CD14-positive monocyte (primary cell): ENCODE measurements around the gene PARP8. TPM values are rescaled to one million over a fixed set of nuclear protein-coding genes. Genes with fewer than 3 reads are reported as not detected.

Experiments used
- DNase-seq, 3 donors: peaks; one replicate each; pipeline ENCODE4 v3.0.0-alpha.2; 2011 to 2022
- H2AFZ ChIP-seq: 2 replicates; pipeline ENCODE4 v1.6.0; 2012; ENCODE audit warnings: mild to moderate bottlenecking, low read depth, low read length, inconsistent platforms; ENCODE audit not compliant: insufficient read depth, poor library complexity, severe bottlenecking
- H3K27ac ChIP-seq, 2 donors: 1 replicate in 1 of 2; 2 replicates in 1 of 2; pipeline ENCODE4 v1.5.1; 2012 to 2013; ENCODE audit warnings: low read length in 2 of 2, control low read depth in 1 of 2, inconsistent platforms in 1 of 2, low read depth in 1 of 2, mild to moderate bottlenecking in 1 of 2
- H3K27me3 ChIP-seq, 2 donors: one replicate each; pipeline versions ENCODE4 v1.6.0 to v1.6.1; 2011 to 2013; ENCODE audit warnings: low read length in 2 of 2; ENCODE audit not compliant: control insufficient read depth in 2 of 2, insufficient read depth in 2 of 2
- H3K36me3 ChIP-seq, 2 donors: replicated peaks in 1 of 2; 1 replicate in 1 of 2; 2 replicates in 1 of 2; pipeline versions ENCODE4 v1.5.1 to v1.6.1; 2012 to 2013; ENCODE audit warnings: low read length in 2 of 2, control low read depth in 1 of 2, inconsistent platforms in 1 of 2, mild to moderate bottlenecking in 1 of 2; ENCODE audit not compliant: insufficient read depth in 2 of 2, control insufficient read depth in 1 of 2
- H3K4me1 ChIP-seq, 2 donors: 1 replicate in 1 of 2; 2 replicates in 1 of 2; pipeline versions ENCODE4 v1.5.1 to v1.6.1; 2012 to 2013; ENCODE audit warnings: low read length in 2 of 2, control low read depth in 1 of 2, inconsistent platforms in 1 of 2, mild to moderate bottlenecking in 1 of 2, moderate library complexity in 1 of 2; ENCODE audit not compliant: insufficient read depth in 2 of 2, control insufficient read depth in 1 of 2
- H3K4me2 ChIP-seq: replicated peaks from 2 replicates; pipeline ENCODE3; 2012; ENCODE audit warnings: low read length, moderate library complexity, mild to moderate bottlenecking; ENCODE audit not compliant: poor library complexity, severe bottlenecking; ENCODE audit errors: extremely low read depth
- H3K4me3 ChIP-seq, 3 experiments: fragments of 200-600 bp in 1 of 3; sonication (generic) in 1 of 3; replicated peaks in 1 of 3; 1 replicate in 2 of 3; 2 replicates in 1 of 3; pipeline ENCODE4 v1.5.1; 2011 to 2013; ENCODE audit warnings: low read length in 3 of 3, mild to moderate bottlenecking in 3 of 3, control low read depth in 2 of 3, low read depth in 2 of 3, inconsistent platforms in 1 of 3, moderate library complexity in 1 of 3
- H3K79me2 ChIP-seq: 2 replicates; pipeline ENCODE4 v1.6.0; 2012; ENCODE audit warnings: mild to moderate bottlenecking, control low read depth, inconsistent platforms, low read length, moderate library complexity; ENCODE audit not compliant: insufficient read depth
- H3K9ac ChIP-seq: 2 replicates; pipeline ENCODE4 v1.6.0; 2017; ENCODE audit warnings: low read length, mild to moderate bottlenecking; ENCODE audit not compliant: insufficient read depth, poor library complexity, severe bottlenecking
- H3K9me3 ChIP-seq, 2 donors: replicated peaks in 1 of 2; 1 replicate in 1 of 2; 2 replicates in 1 of 2; pipeline versions ENCODE4 v1.5.1 to v1.6.1; 2012 to 2013; ENCODE audit warnings: low read length in 2 of 2, control low read depth in 1 of 2; ENCODE audit not compliant: control insufficient read depth in 1 of 2, insufficient read depth in 1 of 2
- H4K20me1 ChIP-seq: 2 replicates; pipeline ENCODE4 v1.6.0; 2012; ENCODE audit warnings: mild to moderate bottlenecking, low read length, control low read depth, moderate library complexity; ENCODE audit not compliant: insufficient read depth
- H3K27ac Mint-ChIP-seq, 7 donors: one replicate each; pipeline ENCODE4 v1.8.0; 2020; ENCODE audit warnings: mild to moderate bottlenecking in 7 of 7, mixed read lengths in 7 of 7, moderate library complexity in 6 of 7, inconsistent platforms in 2 of 7
- H3K27me3 Mint-ChIP-seq, 3 donors: one replicate each; pipeline ENCODE4 v1.8.0; 2021 to 2022; ENCODE audit warnings: low read depth in 3 of 3, mild to moderate bottlenecking in 3 of 3, mixed read lengths in 3 of 3, moderate library complexity in 3 of 3, inconsistent platforms in 1 of 3
- H3K36me3 Mint-ChIP-seq, 2 donors: one replicate each; pipeline ENCODE4 v1.8.0; 2020; ENCODE audit warnings: mixed read lengths in 2 of 2, inconsistent platforms in 1 of 2, mild to moderate bottlenecking in 1 of 2
- H3K4me1 Mint-ChIP-seq: one replicate; pipeline ENCODE4 v1.8.0; 2020; ENCODE audit warnings: mild to moderate bottlenecking, mixed read lengths
- H3K4me3 Mint-ChIP-seq, 2 donors: one replicate each; pipeline ENCODE4 v1.8.0; 2020; ENCODE audit warnings: mild to moderate bottlenecking in 2 of 2, mixed read lengths in 2 of 2, moderate library complexity in 1 of 2
- H3K9me3 Mint-ChIP-seq, 7 donors: one replicate each; pipeline ENCODE4 v1.8.0; 2020 to 2022; ENCODE audit warnings: mixed read lengths in 7 of 7, mild to moderate bottlenecking in 6 of 7, moderate library complexity in 6 of 7, inconsistent platforms in 2 of 7
- WGBS: methylation state at CpG from one replicate; pipeline ENCODE4 v1.1.5; 2013; ENCODE audit warnings: missing lambda C conversion rate; ENCODE audit not compliant: insufficient coverage; 5-methylcytosine and 5-hydroxymethylcytosine counted together
- intact Hi-C, 2 donors: fragments of 100-400 bp; cut with micrococcal nuclease; formaldehyde crosslinking; loops; one replicate each; pipeline versions ENCODE4 v1.15.0 to v1.15.1; 2023
- polyA plus RNA-seq, 3 donors: library from polyadenylated mRNA; depleted of rRNA in 1 of 3; unstranded in 2 of 3; stranded (reverse) in 1 of 3; fragments of 300-500 nt in 2 of 3; fragments of >200 nt in 1 of 3; fragmentation: Illumina TruSeq in 2 of 3; gene quantifications; 1 replicate in 2 of 3; 2 replicates in 1 of 3; pipeline ENCODE4 v1.2.3, GENCODE V29; 2012 to 2021
- TF ChIP-seq, protein P1 (sequence below): fragments of 200-600 bp; IDR thresholded peaks from one replicate; pipeline ENCODE4 v1.8.0; 2022; ENCODE audit warnings: antibody characterized with exemption, mild to moderate bottlenecking

Gene PARP8
- polyA plus RNA-seq, 3 donors: 27.5 to 170 (median 40.6) TPM

DNA sequence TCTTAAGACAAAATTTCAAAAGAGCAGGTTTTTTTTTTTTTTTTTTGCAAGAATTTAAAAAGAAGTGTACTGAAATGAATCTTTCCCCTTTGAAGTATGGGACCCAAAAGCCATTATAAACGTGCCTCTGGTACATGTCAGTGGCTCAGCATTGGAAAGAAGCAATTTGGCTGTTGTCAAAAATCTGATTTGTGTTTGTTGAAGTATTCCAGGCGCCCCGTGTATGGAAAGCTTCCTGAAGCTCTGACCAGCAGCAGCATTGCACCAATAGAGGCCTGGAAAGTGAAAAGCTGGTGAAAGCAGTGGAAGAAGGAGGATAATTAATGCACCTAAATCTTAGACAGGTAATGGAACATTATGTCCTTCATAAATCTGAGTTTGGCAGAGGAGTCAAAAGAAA lies 215.0 kb downstream of the PARP8 start:
- no peaks in the 10 kb centered on the region for H3K79me2 ChIP-seq
- no peak overlapping the region for H3K27ac Mint-ChIP-seq
- H3K4me3 ChIP-seq: no peak overlapping the region
- no peak overlapping the region for H3K4me2 ChIP-seq
- intact Hi-C loops: no loop called here
- H3K4me1 ChIP-seq: no peaks in the 10 kb centered on the region
- H3K36me3 ChIP-seq: no peaks in the 10 kb centered on the region
- WGBS: 76% methylated on average over 3 of the region's 3 CpGs
- H3K9me3 ChIP-seq: no peaks in the 10 kb centered on the region
- H3K4me3 Mint-ChIP-seq: no peak overlapping the region
- H3K27me3 ChIP-seq: no peaks in the 10 kb centered on the region
- no peak for DNase-seq
- H2AFZ ChIP-seq: no peak overlapping the region
- H3K27ac ChIP-seq: no peak overlapping the region
- H3K36me3 Mint-ChIP-seq: no peaks in the 10 kb centered on the region
- no peaks in the 10 kb centered on the region for H4K20me1 ChIP-seq
- no peak overlapping the region for H3K9ac ChIP-seq
- peaks cover 6 to 9% (median 8%) of the 10 kb centered on the region in 3 donors for H3K27me3 Mint-ChIP-seq
- H3K9me3 Mint-ChIP-seq: peaks cover 0 to 15% (median 5%) of the 10 kb centered on the region in 7 donors
- TF ChIP-seq, protein P1, sequence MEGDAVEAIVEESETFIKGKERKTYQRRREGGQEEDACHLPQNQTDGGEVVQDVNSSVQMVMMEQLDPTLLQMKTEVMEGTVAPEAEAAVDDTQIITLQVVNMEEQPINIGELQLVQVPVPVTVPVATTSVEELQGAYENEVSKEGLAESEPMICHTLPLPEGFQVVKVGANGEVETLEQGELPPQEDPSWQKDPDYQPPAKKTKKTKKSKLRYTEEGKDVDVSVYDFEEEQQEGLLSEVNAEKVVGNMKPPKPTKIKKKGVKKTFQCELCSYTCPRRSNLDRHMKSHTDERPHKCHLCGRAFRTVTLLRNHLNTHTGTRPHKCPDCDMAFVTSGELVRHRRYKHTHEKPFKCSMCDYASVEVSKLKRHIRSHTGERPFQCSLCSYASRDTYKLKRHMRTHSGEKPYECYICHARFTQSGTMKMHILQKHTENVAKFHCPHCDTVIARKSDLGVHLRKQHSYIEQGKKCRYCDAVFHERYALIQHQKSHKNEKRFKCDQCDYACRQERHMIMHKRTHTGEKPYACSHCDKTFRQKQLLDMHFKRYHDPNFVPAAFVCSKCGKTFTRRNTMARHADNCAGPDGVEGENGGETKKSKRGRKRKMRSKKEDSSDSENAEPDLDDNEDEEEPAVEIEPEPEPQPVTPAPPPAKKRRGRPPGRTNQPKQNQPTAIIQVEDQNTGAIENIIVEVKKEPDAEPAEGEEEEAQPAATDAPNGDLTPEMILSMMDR: no peak
- H3K4me1 Mint-ChIP-seq: no peaks in the 10 kb centered on the region

DNA sequence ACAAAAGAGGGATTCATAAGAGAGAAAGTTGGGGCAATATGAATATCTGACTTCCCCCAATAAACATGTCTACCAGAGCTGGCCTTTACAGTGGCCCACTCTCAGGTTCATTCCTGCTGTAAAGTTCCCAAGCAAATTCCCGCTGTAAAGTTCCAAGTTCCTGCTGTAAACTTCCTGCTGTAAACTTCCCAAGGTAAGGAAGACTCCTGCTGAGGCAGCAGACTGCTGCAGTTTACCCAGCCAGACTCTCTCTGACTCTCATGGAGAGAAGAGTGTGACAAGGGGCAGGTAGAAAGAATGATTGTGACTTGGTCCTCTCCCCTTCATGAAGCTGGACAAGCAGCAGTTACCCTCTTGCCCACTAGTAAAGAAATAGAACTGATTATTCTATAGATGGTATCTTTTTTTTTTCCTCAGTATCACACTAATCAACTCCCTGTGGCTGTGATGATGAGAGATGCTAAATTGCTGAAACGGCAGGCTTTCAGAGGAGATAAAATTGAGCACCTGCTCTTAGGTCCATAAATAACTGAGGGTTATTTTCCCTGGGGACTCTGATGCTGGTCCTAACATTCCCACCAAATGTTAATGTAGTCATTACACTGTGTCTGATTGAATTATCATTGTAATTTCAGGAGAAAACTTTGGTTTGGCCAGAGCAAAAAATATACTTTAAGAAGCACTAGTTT lies 220.4 kb downstream of the PARP8 start:
- no peak overlapping the region for H3K4me3 Mint-ChIP-seq

More for the DNA sequence above, 220.4 kb downstream of the PARP8 start:
- Mint-ChIP-seq H3K27me3 (peaks cover 2 to 10% (median 4%) of the 10 kb centered on the region in 3 donors), H3K4me1 (no peaks in the 10 kb centered on the region), H3K27ac (no peak overlapping the region), H3K36me3 (no peaks in the 10 kb centered on the region), H3K9me3 (peaks cover 0 to 10% (median 0%) of the 10 kb centered on the region in 7 donors)
- H3K4me3 ChIP-seq: no peak overlapping the region
- H3K4me1 ChIP-seq: no peaks in the 10 kb centered on the region
- WGBS: 80% methylated on average over 1 of the region's 2 CpGs
- DNase-seq: no peak
- H3K36me3 ChIP-seq: no peaks in the 10 kb centered on the region
- H3K9me3 ChIP-seq: no peaks in the 10 kb centered on the region
- TF ChIP-seq, protein P1: no peak
- peaks cover 3 to 4% of the 10 kb centered on the region in 2 donors for H3K27me3 ChIP-seq
- H3K9ac ChIP-seq: no peak overlapping the region
- H3K79me2 ChIP-seq: no peaks in the 10 kb centered on the region
- intact Hi-C loops: no loop called here
- H3K4me2 ChIP-seq: no peak overlapping the region
- no peaks in the 10 kb centered on the region for H4K20me1 ChIP-seq
- no peak overlapping the region for H2AFZ ChIP-seq
- no peak overlapping the region for H3K27ac ChIP-seq
